ENCODE data around the gene TMEM143.
"Not testable (repeated sequence)": the region's sequence is repeated elsewhere in the genome, so short reads cannot be mapped to it uniquely, and the experiment has no call there.

TMEM143 gene

GRCh38 chr19:48394331-48395169 lies 30.8 kb upstream of the TMEM143 start:
- no peak overlapping the region for H3K27ac Mint-ChIP-seq
- peaks cover 56% of the 10 kb centered on the region for H3K4me1 Mint-ChIP-seq
- H3K36me3 Mint-ChIP-seq, result no peaks in the 10 kb centered on the region
- peaks cover 18% of the 10 kb centered on the region for H3K27me3 Mint-ChIP-seq
- H3K4me3 Mint-ChIP-seq, result peak overlapping the region; percentile 47
- H3K9me3 Mint-ChIP-seq, result no peaks in the 10 kb centered on the region

GRCh38 chr19:48393559-48394330 lies 30.0 kb upstream of the TMEM143 start, which contains the start of gene GRIN2D:
Gene GRIN2D (plus strand): TSS chr19:48393668. CDS start chr19:48398393, 4,725 bp downstream.
- H3K36me3 Mint-ChIP-seq, result peaks cover under 1% of the 10 kb centered on the region
- peaks cover 49% of the 10 kb centered on the region for H3K4me1 Mint-ChIP-seq
- peak within 1 kb of the TSS; percentile 47 for H3K4me3 Mint-ChIP-seq
- no peaks in the 10 kb centered on the region for H3K9me3 Mint-ChIP-seq
- peaks cover 18% of the 10 kb centered on the region for H3K27me3 Mint-ChIP-seq
- peak within 1 kb of the TSS; percentile 46 for H3K27ac Mint-ChIP-seq

GRCh38 chr19:48392860-48393558 lies 29.3 kb upstream of the TMEM143 start:
- Mint-ChIP-seq H3K4me3 (peak overlapping the region; percentile 44), H3K27ac (peak overlapping the region; percentile 46), H3K36me3 (peaks cover 3% of the 10 kb centered on the region), H3K4me1 (peaks cover 51% of the 10 kb centered on the region), H3K9me3 (no peaks in the 10 kb centered on the region), H3K27me3 (peaks cover 18% of the 10 kb centered on the region)

GRCh38 chr19:48392006-48392344 lies 28.2 kb upstream of the TMEM143 start:
- H3K4me1 Mint-ChIP-seq, result peaks cover 42% of the 10 kb centered on the region
- peak overlapping the region; percentile 90 for H3K4me3 Mint-ChIP-seq
- H3K27me3 Mint-ChIP-seq, result peaks cover 11% of the 10 kb centered on the region
- not testable (repeated sequence) for H3K36me3 Mint-ChIP-seq, H3K9me3 Mint-ChIP-seq, H3K27ac Mint-ChIP-seq

GRCh38 chr19:48391100-48392005 lies 27.6 kb upstream of the TMEM143 start, which contains the start of gene KDELR1:
Gene KDELR1 (minus strand): TSS chr19:48391551. CDS start chr19:48391358, 193 bp downstream.
- Mint-ChIP-seq H3K9me3 (no peaks in the 10 kb centered on the region), H3K4me1 (peaks cover 42% of the 10 kb centered on the region)

GRCh38 chr19:48390188-48391099 lies 26.7 kb upstream of the TMEM143 start:
- H3K27ac Mint-ChIP-seq, result peak overlapping the region; percentile 97

More at GRCh38 chr19:48391100-48392005, 27.6 kb upstream of the TMEM143 start, which contains the start of gene KDELR1:
- Mint-ChIP-seq H3K4me3 (peak within 1 kb of the TSS; percentile 90), H3K27me3 (peaks cover 11% of the 10 kb centered on the region), H3K36me3 (peaks cover 3% of the 10 kb centered on the region), H3K27ac (peak within 1 kb of the TSS; percentile 97)

GRCh38 chr19:48386981-48387380 lies 23.2 kb upstream of the TMEM143 start:
- no peaks in the 10 kb centered on the region for H3K9me3 Mint-ChIP-seq

More at GRCh38 chr19:48390188-48391099, 26.7 kb upstream of the TMEM143 start:
- Mint-ChIP-seq H3K27me3 (peaks cover 8% of the 10 kb centered on the region), H3K4me3 (peak overlapping the region; percentile 90), H3K9me3 (no peaks in the 10 kb centered on the region), H3K4me1 (peaks cover 35% of the 10 kb centered on the region), H3K36me3 (peaks cover 6% of the 10 kb centered on the region)

GRCh38 chr19:48385461-48386087 lies 21.8 kb upstream of the TMEM143 start:
- Mint-ChIP-seq H3K27ac (no peak overlapping the region), H3K4me1 (peaks cover 8% of the 10 kb centered on the region), H3K27me3 (no peaks in the 10 kb centered on the region), H3K9me3 (no peaks in the 10 kb centered on the region), H3K4me3 (no peak overlapping the region), H3K36me3 (peaks cover 8% of the 10 kb centered on the region)

More at GRCh38 chr19:48386981-48387380, 23.2 kb upstream of the TMEM143 start:
- Mint-ChIP-seq H3K4me1 (peaks cover 12% of the 10 kb centered on the region), H3K4me3 (no peak overlapping the region), H3K36me3 (peaks cover 8% of the 10 kb centered on the region), H3K27me3 (no peaks in the 10 kb centered on the region), H3K27ac (no peak overlapping the region)

- Mint-ChIP-seq H3K36me3 (peaks cover 5% of the 10 kb centered on the region), H3K9me3 (no peaks in the 10 kb centered on the region), H3K27me3 (no peaks in the 10 kb centered on the region), H3K4me1 (no peaks in the 10 kb centered on the region), H3K27ac (no peak overlapping the region), H3K4me3 (no peak overlapping the region)
Measured at GRCh38 chr19:48382286-48382685, 18.5 kb upstream of the TMEM143 start.

- no peaks in the 10 kb centered on the region for H3K4me1 Mint-ChIP-seq
- no peaks in the 10 kb centered on the region for H3K9me3 Mint-ChIP-seq
- no peak overlapping the region for H3K4me3 Mint-ChIP-seq
- H3K27ac Mint-ChIP-seq, result no peak overlapping the region
- H3K27me3 Mint-ChIP-seq, result no peaks in the 10 kb centered on the region
- H3K36me3 Mint-ChIP-seq, result peaks cover 5% of the 10 kb centered on the region
Measured at GRCh38 chr19:48381178-48381950, 17.6 kb upstream of the TMEM143 start.

GRCh38 chr19:48379058-48379457 lies 15.3 kb upstream of the TMEM143 start:
- no peaks in the 10 kb centered on the region for H3K36me3 Mint-ChIP-seq
- H3K27me3 Mint-ChIP-seq, result no peaks in the 10 kb centered on the region
- H3K4me1 Mint-ChIP-seq, result no peaks in the 10 kb centered on the region
- peak overlapping the region; percentile 19 for H3K27ac Mint-ChIP-seq
- no peaks in the 10 kb centered on the region for H3K9me3 Mint-ChIP-seq
- no peak overlapping the region for H3K4me3 Mint-ChIP-seq

GRCh38 chr19:48378194-48378570 lies 14.4 kb upstream of the TMEM143 start:
- H3K4me1 Mint-ChIP-seq, result no peaks in the 10 kb centered on the region
- no peak overlapping the region for H3K4me3 Mint-ChIP-seq
- H3K36me3 Mint-ChIP-seq, result no peaks in the 10 kb centered on the region
- H3K27me3 Mint-ChIP-seq, result no peaks in the 10 kb centered on the region
- H3K9me3 Mint-ChIP-seq, result no peaks in the 10 kb centered on the region
- no peak overlapping the region for H3K27ac Mint-ChIP-seq

GRCh38 chr19:48373567-48373966 lies 9.8 kb upstream of the TMEM143 start:
- Mint-ChIP-seq H3K27ac (no peak overlapping the region), H3K4me3 (no peak overlapping the region), H3K27me3 (no peaks in the 10 kb centered on the region), H3K36me3 (no peaks in the 10 kb centered on the region), H3K4me1 (no peaks in the 10 kb centered on the region), H3K9me3 (no peaks in the 10 kb centered on the region)
